ENCODE results near the gene MEIKIN. TPM values are rescaled to one million over a fixed set of nuclear protein-coding genes. Genes with fewer than 3 reads are reported as not detected.

Gene MEIKIN
- total and polyA plus RNA-seq, 12 donors, result 0.09 TPM; not detected in 11

GRCh38 chr5:131769336-131769735 is 176.1 kb downstream of the MEIKIN start:
- no peak overlapping the region for H3K4me3 ChIP-seq
- intact Hi-C loops (cut with DNase I), result no loop called here
- peak overlapping the region in 1 of 10 donors; percentile 23 for H3K27ac ChIP-seq
- 81 to 88% methylated on average over 1 of the region's 1 CpG for WGBS, 2 donors
- TF ChIP-seq CTCF (IDR thresholded peaks at IDR 0.05), result no peak
- no peak for ATAC-seq
- peaks cover 0 to 87% (median 62%) of the 10 kb centered on the region in 9 donors for H3K4me1 ChIP-seq
- DNase-seq, result no peak
- no peaks in the 10 kb centered on the region for H3K27me3 ChIP-seq
- H3K36me3 ChIP-seq, result peaks cover 0 to 8% (median 0%) of the 10 kb centered on the region in 9 donors
- peaks cover 0 to 4% (median 0%) of the 10 kb centered on the region in 11 donors for H3K9me3 ChIP-seq

- Histone ChIP-seq H3K27me3 (no peaks in the 10 kb centered on the region), H3K27ac (no peak overlapping the region), H3K36me3 (peaks cover 0 to 16% (median 0%) of the 10 kb centered on the region in 9 donors), H3K9me3 (peaks cover 0 to 10% (median 0%) of the 10 kb centered on the region in 11 donors), H3K4me1 (peaks cover 0 to 73% (median 50%) of the 10 kb centered on the region in 9 donors), H3K4me3 (no peak overlapping the region)
- TF ChIP-seq CTCF (IDR thresholded peaks at IDR 0.05), result no peak
- DNase-seq (no peak), ATAC-seq (no peak)
- intact Hi-C loops (cut with DNase I), result no loop called here
Observed at GRCh38 chr5:131767891-131768290, 177.6 kb downstream of the MEIKIN start.

GRCh38 chr5:131766689-131767088 is 178.8 kb downstream of the MEIKIN start:
- TF ChIP-seq CTCF (IDR thresholded peaks at IDR 0.05), result no peak
- intact Hi-C loops (cut with DNase I), result no loop called here
- Histone ChIP-seq H3K36me3 (peaks cover 0 to 16% (median 0%) of the 10 kb centered on the region in 9 donors), H3K9me3 (peaks cover 0 to 10% (median 0%) of the 10 kb centered on the region in 11 donors), H3K27me3 (no peaks in the 10 kb centered on the region), H3K27ac (peak overlapping the region in 3 of 10 donors; percentile 10 to 46 (median 26)), H3K4me1 (peaks cover 0 to 63% (median 41%) of the 10 kb centered on the region in 9 donors), H3K4me3 (no peak overlapping the region)
- ATAC-seq (peak in 5 of 8 donors; percentile 29 to 66 (median 54)), DNase-seq (peak in 1 of 2 donors; percentile 16)
- 21 to 27% methylated on average over 3 of the region's 3 CpGs for WGBS, 2 donors

- peaks cover 0 to 16% (median 0%) of the 10 kb centered on the region in 9 donors for H3K36me3 ChIP-seq
- no peak for TF ChIP-seq CTCF (IDR thresholded peaks at IDR 0.05)
- intact Hi-C loops (cut with DNase I), result no loop called here
- H3K27ac ChIP-seq, result peak overlapping the region in 1 of 10 donors; percentile 46
- WGBS, 2 donors, result 87 to 89% methylated on average over 1 of the region's 1 CpG
- no peak for ATAC-seq
- H3K27me3 ChIP-seq, result no peaks in the 10 kb centered on the region
- peaks cover 0 to 61% (median 40%) of the 10 kb centered on the region in 9 donors for H3K4me1 ChIP-seq
- no peak overlapping the region for H3K4me3 ChIP-seq
- peaks cover 0 to 10% (median 0%) of the 10 kb centered on the region in 11 donors for H3K9me3 ChIP-seq
- no peak for DNase-seq
Observed at GRCh38 chr5:131765261-131765660, 180.2 kb downstream of the MEIKIN start.

All from heart right ventricle (tissue), 16 donors.